ENCODE data around the gene SRSF1. TPM values are rescaled to one million over a fixed set of nuclear protein-coding genes. Genes with fewer than 3 reads are reported as not detected.

SRSF1 gene
- total RNA-seq, 1 experiment from 2014 or later = 434 TPM

- TF ChIP-seq CTCF (IDR thresholded peaks at IDR 0.05 in 2 of 3, conservative IDR thresholded peaks at IDR 0.05 in 1 of 3; ENCODE audit: borderline replicate concordance in 1 of 3, insufficient read depth in 1 of 3, low read depth in 2 of 3, low read length in 2 of 3) (no peak), RAD21 (IDR thresholded peaks at IDR 0.05; ENCODE audit: low read depth) (0 out of 2 replicates have a peak, but pooled peaks have one; percentile 13), POLR2AphosphoS5 (IDR thresholded peaks at IDR 0.05; ENCODE audit: low read depth, low read length) (0 out of 2 replicates have a peak, but pooled peaks have one; percentile 38), ZFX (IDR thresholded peaks at IDR 0.05) (no peak), ELF1 (IDR thresholded peaks at IDR 0.05; ENCODE audit: borderline replicate concordance, low read depth) (no peak), YY1 (IDR thresholded peaks at IDR 0.05; ENCODE audit: extremely low read depth, insufficient replicate concordance, low read depth, low read length) (no peak), EZH2 (IDR thresholded peaks at IDR 0.05) (no peak), EGR1 (IDR thresholded peaks at IDR 0.05; ENCODE audit: low read depth) (0 out of 2 replicates have a peak, but pooled peaks have one; percentile 18), CEBPB (IDR thresholded peaks at IDR 0.05; ENCODE audit: low read depth) (peak; percentile 76), ZNF274 (IDR thresholded peaks at IDR 0.05; ENCODE audit: low read depth, low read length) (no peak), EZH2phosphoT487 (IDR thresholded peaks at IDR 0.05; ENCODE audit: borderline replicate concordance) (no peak), TCF7L2 (IDR thresholded peaks at IDR 0.05; ENCODE audit: borderline replicate concordance, extremely low read depth, insufficient read depth, insufficient read length) (no peak)
- TF ChIP-seq, protein P1, sequence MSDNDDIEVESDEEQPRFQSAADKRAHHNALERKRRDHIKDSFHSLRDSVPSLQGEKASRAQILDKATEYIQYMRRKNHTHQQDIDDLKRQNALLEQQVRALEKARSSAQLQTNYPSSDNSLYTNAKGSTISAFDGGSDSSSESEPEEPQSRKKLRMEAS (IDR thresholded peaks at IDR 0.05) = no peak
Observed at GRCh38 chr17:57985675-57985974, 21.4 kb downstream of the SRSF1 start (continued).
